NB4 (cell line): Measurements from ENCODE around the gene AP3B1.

ENCODE experiments used
- DNase-seq: peaks from one replicate; pipeline ENCODE4 v3.0.0; 2010; ENCODE audit warnings: low read depth
- H3K4me3 ChIP-seq: one replicate; pipeline ENCODE4 v1.5.1; 2011; ENCODE audit warnings: mild to moderate bottlenecking, low read depth, low read length, moderate library complexity
- MAX ChIP-seq: IDR thresholded peaks from 2 replicates; pipeline ENCODE4 v1.6.1; 2011; ENCODE audit warnings: low read depth, low read length
- MYC ChIP-seq: IDR thresholded peaks from 2 replicates; pipeline ENCODE4 v1.6.1; 2011; ENCODE audit warnings: low read depth, low read length
- POLR2A ChIP-seq: IDR thresholded peaks from 2 replicates; pipeline ENCODE4 v1.6.1; 2011; ENCODE audit warnings: mild to moderate bottlenecking; ENCODE audit not compliant: insufficient read length; ENCODE audit errors: extremely low read depth
- TF ChIP-seq, protein P1 (sequence below): IDR thresholded peaks from one replicate; pipeline ENCODE4 v1.5.1; 2012; ENCODE audit warnings: low read depth, low read length

AP3B1 gene

GRCh38 chr5:78251663-78252284 lies 42.7 kb downstream of the AP3B1 start:
- no peak for DNase-seq
- TF ChIP-seq POLR2A (no peak), MAX (no peak), MYC (no peak)
- TF ChIP-seq, protein P1, sequence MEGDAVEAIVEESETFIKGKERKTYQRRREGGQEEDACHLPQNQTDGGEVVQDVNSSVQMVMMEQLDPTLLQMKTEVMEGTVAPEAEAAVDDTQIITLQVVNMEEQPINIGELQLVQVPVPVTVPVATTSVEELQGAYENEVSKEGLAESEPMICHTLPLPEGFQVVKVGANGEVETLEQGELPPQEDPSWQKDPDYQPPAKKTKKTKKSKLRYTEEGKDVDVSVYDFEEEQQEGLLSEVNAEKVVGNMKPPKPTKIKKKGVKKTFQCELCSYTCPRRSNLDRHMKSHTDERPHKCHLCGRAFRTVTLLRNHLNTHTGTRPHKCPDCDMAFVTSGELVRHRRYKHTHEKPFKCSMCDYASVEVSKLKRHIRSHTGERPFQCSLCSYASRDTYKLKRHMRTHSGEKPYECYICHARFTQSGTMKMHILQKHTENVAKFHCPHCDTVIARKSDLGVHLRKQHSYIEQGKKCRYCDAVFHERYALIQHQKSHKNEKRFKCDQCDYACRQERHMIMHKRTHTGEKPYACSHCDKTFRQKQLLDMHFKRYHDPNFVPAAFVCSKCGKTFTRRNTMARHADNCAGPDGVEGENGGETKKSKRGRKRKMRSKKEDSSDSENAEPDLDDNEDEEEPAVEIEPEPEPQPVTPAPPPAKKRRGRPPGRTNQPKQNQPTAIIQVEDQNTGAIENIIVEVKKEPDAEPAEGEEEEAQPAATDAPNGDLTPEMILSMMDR: no peak
- H3K4me3 ChIP-seq: no peak overlapping the region

DNA sequence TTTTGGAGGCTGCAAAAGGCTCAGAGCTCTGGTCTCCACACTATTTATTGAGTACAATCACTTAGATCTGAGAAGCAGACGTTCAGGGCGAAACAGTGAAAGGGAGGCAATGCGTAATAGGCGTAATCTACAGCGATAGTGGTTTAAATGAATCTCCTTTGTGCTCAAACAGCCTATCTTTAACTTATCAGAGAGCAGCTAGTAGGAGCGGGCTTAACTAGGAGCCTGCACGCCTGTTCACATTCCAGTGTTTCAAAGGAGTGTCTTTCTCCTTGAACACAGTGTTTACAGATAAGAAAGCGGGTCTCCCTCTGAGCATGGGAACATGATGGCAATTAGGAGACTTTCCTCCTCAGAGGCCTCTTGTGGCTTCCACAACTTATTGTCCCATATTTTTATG lies 49.4 kb downstream of the AP3B1 start:
- H3K4me3 ChIP-seq: no peak overlapping the region
- DNase-seq: no peak
- TF ChIP-seq POLR2A: no peak
- no peak for TF ChIP-seq MAX
- TF ChIP-seq, protein P1: no peak
- no peak for TF ChIP-seq MYC

DNA sequence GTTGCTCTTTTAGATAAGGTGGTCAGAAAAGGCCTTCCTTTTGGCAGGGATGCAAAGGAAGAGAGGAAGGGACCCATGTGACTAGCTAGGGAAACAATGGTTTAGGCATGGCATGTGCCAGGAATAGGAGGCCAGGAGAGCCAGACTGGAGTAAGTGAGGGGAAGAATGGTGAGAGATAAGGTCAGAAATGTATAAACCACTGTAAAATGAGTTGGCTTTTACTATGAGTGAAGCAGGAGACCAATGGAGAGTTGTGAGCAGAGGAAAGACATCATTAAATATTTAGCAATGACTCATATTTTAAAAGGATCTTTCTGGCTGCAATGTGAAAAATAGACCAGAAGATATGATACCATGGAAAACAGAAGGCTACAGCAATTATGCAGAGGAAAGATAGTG lies 50.9 kb downstream of the AP3B1 start:
- no peak overlapping the region for H3K4me3 ChIP-seq
- DNase-seq: no peak
- TF ChIP-seq MAX: no peak
- no peak for TF ChIP-seq POLR2A
- TF ChIP-seq, protein P1: no peak

- DNase-seq: no peak
- TF ChIP-seq, protein P1: no peak
- no peak for TF ChIP-seq POLR2A
- no peak for TF ChIP-seq MYC
- TF ChIP-seq MAX: no peak
- H3K4me3 ChIP-seq: no peak overlapping the region
Observed at GRCh38 chr5:78243091-78243490, 51.4 kb downstream of the AP3B1 start.

DNA sequence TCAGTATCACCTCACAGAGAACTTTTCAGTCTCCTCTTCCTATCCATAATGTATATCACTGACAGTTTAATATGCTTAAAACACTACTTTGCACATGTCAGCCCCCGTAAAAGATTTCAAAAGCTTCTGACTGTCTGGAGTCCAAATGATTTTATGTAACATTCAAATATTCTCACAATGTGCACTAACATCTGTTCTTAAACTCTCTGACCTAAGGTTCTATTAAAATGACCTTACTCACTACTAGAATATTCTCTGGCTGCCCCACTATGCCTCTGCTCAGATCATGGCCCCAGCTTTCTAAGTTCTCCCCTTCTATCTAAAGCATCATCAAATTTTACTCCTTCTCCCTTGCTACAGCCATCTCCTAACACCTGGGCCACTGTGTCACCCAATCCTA lies 52.5 kb downstream of the AP3B1 start:
- TF ChIP-seq, protein P1: no peak
- no peak for TF ChIP-seq MAX
- no peak for TF ChIP-seq MYC
- TF ChIP-seq POLR2A: no peak
- no peak overlapping the region for H3K4me3 ChIP-seq
- DNase-seq: no peak
